ENCODE data around the gene GNS. TPM values are rescaled to one million over a fixed set of nuclear protein-coding genes. Genes with fewer than 3 reads are reported as not detected.

GNS gene
- total and polyA plus RNA-seq, 3 donors from 2014 or later, result 52.4 to 87.9 (median 84.2) TPM

DNA sequence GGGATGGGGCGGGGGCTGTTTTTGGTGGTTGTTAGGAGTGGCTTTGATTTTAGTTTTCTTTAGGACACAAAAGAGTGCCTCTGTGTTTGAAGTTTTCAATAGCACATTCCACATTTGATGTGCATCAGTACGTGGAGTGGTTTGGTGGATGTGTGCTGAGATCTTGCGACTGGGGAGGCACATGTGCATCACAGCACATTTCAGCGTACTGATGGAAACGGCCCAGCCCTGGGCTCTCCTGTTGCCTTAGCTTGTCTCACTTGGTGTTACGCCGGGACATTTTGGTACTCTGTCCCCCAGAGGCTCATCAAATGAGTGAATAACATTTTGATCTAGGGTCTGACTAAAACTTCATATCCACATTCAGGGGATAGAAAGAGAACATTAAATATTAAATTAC, 70.5 kb downstream of the GNS start:
- H3K4me1 ChIP-seq, result no peaks in the 10 kb centered on the region
- intact Hi-C loops (cut with DNase I; ENCODE audit: low total_unique reads), result no loop called here
- no peaks in the 10 kb centered on the region for H3K27me3 ChIP-seq
- 87 to 94% methylated on average over 7 of the region's 7 CpGs for WGBS, 2 donors
- no peak overlapping the region for H3K4me3 ChIP-seq
- H3K9me3 ChIP-seq, result no peaks in the 10 kb centered on the region
- H3K36me3 ChIP-seq (ENCODE audit: low read depth, missing control alignments), result no peaks in the 10 kb centered on the region
- TF ChIP-seq, protein P1, sequence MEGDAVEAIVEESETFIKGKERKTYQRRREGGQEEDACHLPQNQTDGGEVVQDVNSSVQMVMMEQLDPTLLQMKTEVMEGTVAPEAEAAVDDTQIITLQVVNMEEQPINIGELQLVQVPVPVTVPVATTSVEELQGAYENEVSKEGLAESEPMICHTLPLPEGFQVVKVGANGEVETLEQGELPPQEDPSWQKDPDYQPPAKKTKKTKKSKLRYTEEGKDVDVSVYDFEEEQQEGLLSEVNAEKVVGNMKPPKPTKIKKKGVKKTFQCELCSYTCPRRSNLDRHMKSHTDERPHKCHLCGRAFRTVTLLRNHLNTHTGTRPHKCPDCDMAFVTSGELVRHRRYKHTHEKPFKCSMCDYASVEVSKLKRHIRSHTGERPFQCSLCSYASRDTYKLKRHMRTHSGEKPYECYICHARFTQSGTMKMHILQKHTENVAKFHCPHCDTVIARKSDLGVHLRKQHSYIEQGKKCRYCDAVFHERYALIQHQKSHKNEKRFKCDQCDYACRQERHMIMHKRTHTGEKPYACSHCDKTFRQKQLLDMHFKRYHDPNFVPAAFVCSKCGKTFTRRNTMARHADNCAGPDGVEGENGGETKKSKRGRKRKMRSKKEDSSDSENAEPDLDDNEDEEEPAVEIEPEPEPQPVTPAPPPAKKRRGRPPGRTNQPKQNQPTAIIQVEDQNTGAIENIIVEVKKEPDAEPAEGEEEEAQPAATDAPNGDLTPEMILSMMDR (IDR thresholded peaks at IDR 0.05), result no peak
- TF ChIP-seq POLR2A (IDR thresholded peaks at IDR 0.05), result no peak
- DNase-seq, result no peak
- no peak overlapping the region for H3K27ac ChIP-seq

DNA sequence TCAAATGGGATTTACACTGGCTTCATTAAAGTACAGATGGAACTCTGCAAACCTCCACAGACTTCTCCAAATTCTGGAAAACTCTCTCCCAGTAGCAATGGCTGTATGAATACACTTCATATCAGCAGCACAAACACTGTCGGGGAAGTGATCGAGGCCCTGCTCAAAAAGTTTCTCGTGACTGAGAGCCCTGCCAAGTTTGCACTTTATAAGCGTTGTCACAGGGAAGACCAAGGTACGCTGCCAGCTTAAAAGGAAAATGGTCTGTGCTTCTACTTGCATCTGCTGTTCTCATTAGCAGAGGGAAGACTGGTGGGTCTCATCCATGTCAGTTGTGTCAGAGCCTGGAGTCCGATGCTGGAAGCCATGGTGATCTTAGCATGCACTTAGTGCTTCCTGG, 71.0 kb downstream of the GNS start:
- WGBS, 2 donors, result 71 to 87% methylated on average over 6 of the region's 6 CpGs

DNA sequence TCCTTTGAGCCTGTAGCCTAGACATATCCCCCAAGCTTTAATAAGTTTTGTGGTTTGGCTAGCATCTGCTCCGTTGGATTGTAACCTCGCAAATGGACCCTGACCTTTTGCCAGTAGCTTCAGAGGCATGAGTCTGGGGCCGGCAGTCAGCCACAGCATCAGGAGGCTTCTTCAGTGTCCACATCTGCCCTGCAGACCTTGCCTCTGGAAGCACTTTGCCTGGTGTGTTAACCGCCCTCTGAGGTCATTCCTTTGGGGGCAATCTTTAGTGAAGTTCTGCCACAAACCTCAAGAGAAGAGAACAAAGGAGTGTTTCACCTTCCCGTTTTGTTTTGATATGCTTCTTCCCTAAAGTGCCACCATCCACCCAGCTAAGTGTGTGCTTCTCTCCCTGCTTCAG, 71.4 kb downstream of the GNS start:
- no peak for TF ChIP-seq POLR2A (IDR thresholded peaks at IDR 0.05)
- TF ChIP-seq, protein P1 (IDR thresholded peaks at IDR 0.05), result no peak
- no peak overlapping the region for H3K4me3 ChIP-seq
- no peak for DNase-seq
- H3K27me3 ChIP-seq, result no peaks in the 10 kb centered on the region
- H3K9me3 ChIP-seq, result no peaks in the 10 kb centered on the region
- H3K27ac ChIP-seq, result no peak overlapping the region
- intact Hi-C loops (cut with DNase I; ENCODE audit: low total_unique reads), result no loop called here
- H3K4me1 ChIP-seq, result no peaks in the 10 kb centered on the region
- 43 to 49% methylated on average over 5 of the region's 5 CpGs for WGBS, 2 donors
- no peaks in the 10 kb centered on the region for H3K36me3 ChIP-seq (ENCODE audit: low read depth, missing control alignments)

More for the DNA sequence above, 71.0 kb downstream of the GNS start:
- no peaks in the 10 kb centered on the region for H3K27me3 ChIP-seq
- DNase-seq, result no peak
- no peak overlapping the region for H3K4me3 ChIP-seq
- H3K27ac ChIP-seq, result no peak overlapping the region
- no peaks in the 10 kb centered on the region for H3K9me3 ChIP-seq
- intact Hi-C loops (cut with DNase I; ENCODE audit: low total_unique reads), result no loop called here
- H3K36me3 ChIP-seq (ENCODE audit: low read depth, missing control alignments), result no peaks in the 10 kb centered on the region
- no peaks in the 10 kb centered on the region for H3K4me1 ChIP-seq
- TF ChIP-seq, protein P1 (IDR thresholded peaks at IDR 0.05), result no peak
- TF ChIP-seq POLR2A (IDR thresholded peaks at IDR 0.05), result no peak

DNA sequence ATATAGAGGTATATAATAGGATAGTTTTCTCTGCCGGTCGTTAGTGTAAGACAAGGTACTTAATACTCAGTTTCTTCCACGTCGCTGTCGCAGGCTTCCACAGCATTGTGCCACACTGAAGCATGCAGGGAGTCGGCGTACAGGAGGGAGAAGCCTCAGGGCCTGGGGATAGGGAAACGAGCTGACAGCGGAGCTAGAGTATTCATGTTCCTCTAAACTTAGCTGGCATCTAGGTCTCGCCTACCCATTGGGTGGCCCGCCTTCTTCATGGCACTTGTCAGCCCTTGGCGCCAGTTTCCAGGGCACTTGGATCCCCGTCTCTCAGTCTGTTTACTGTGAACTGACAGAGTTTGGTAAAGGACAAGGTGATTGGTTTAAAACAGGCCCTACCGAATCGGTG, 73.6 kb downstream of the GNS start:
- DNase-seq, result no peak
- H3K9me3 ChIP-seq, result no peaks in the 10 kb centered on the region
- intact Hi-C loops (cut with DNase I; ENCODE audit: low total_unique reads), result no loop called here
- no peaks in the 10 kb centered on the region for H3K36me3 ChIP-seq (ENCODE audit: low read depth, missing control alignments)
- TF ChIP-seq, protein P1 (IDR thresholded peaks at IDR 0.05), result no peak
- TF ChIP-seq POLR2A (IDR thresholded peaks at IDR 0.05), result no peak
- no peaks in the 10 kb centered on the region for H3K27me3 ChIP-seq
- H3K4me1 ChIP-seq, result no peaks in the 10 kb centered on the region
- 94 to 95% methylated on average over 15 of the region's 15 CpGs for WGBS, 2 donors
- H3K27ac ChIP-seq, result no peak overlapping the region
- H3K4me3 ChIP-seq, result no peak overlapping the region

DNA sequence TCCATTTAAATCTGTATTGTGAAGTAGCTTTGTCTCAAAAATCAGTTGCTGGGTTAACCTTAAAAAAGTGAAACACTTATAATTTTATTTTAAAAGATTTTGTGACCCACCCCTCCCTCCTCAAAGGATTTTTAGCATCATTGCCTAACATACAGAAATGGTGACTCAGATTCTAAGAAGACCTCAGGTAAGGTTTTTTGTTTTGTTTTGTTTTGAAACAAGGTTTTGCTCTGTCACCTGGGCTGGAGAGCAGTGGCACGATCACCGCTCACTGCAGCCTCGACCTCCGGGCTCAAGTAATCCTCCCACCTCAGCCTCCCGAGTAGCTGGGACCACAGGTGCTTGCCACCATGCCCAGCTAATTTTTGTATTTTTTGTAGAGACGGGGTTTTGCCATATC, 74.2 kb downstream of the GNS start:
- no peak for DNase-seq
- Histone ChIP-seq H3K27me3 (no peaks in the 10 kb centered on the region), H3K36me3 (ENCODE audit: low read depth, missing control alignments) (no peaks in the 10 kb centered on the region), H3K9me3 (no peaks in the 10 kb centered on the region), H3K4me3 (no peak overlapping the region), H3K4me1 (no peaks in the 10 kb centered on the region), H3K27ac (no peak overlapping the region)
- WGBS, 2 donors, result 94 to 98% methylated on average over 6 of the region's 6 CpGs
- TF ChIP-seq, protein P1 (IDR thresholded peaks at IDR 0.05), result no peak
- TF ChIP-seq POLR2A (IDR thresholded peaks at IDR 0.05), result no peak
- intact Hi-C loops (cut with DNase I; ENCODE audit: low total_unique reads), result no loop called here

All from testis (tissue), 3 donors.